Heart left ventricle (tissue), 13 donors: ENCODE measurements around the gene UNC5C.

Experiments used
- CTCF ChIP-seq, 12 donors: fragments of 200-600 bp; sonication (generic) in 4 of 12; IDR thresholded peaks; one replicate each; pipeline versions ENCODE4 v1.5.0 to v1.8.0; 2018 to 2022; ENCODE audit warnings: antibody characterized with exemption in 12 of 12, mild to moderate bottlenecking in 5 of 12
- POLR2A ChIP-seq, 2 donors: fragments of 450-650 bp; IDR thresholded peaks; one replicate each; pipeline ENCODE4 v1.6.1; 2017; ENCODE audit warnings: antibody characterized with exemption in 2 of 2, mild to moderate bottlenecking in 2 of 2, moderate library complexity in 2 of 2
- donor health status: ischemic (EF 13 %, LVEDD 7.1; RV severe dilation, severe dysfunction).
- donor health status: DM: no; HTN: yes; CAD: no.
- donor health status: DM: no; HTN: no; CAD: no.
- donor health status: ischemic (EF 25% LVEDD 6.9; RV normal size, moderate dysfunction).
- donor health status: ischemic (EF 25% LVEDD 5.7; RV mildly dilated, moderate dysfunction).
- donor health status: ischemic (EF 35%, LVEDD 5.7; RV mildly dilated, moderate dysfunction).
- donor health status: nonischemic (EF 11% LVEDD 7.7; RV severe dilation, severe dysfunction).
- donor health status: DM: yes; HTN: yes; CAD: no.
- donor health status: PGD.
- donor health status: ischemic (EF 29% LVEDD 5.4; RV normal size, mild dysfunction).
- donor health status: nonischemic (EF 23%, LVEDD 6.1; RV moderate dilation, normal function).

DNA sequence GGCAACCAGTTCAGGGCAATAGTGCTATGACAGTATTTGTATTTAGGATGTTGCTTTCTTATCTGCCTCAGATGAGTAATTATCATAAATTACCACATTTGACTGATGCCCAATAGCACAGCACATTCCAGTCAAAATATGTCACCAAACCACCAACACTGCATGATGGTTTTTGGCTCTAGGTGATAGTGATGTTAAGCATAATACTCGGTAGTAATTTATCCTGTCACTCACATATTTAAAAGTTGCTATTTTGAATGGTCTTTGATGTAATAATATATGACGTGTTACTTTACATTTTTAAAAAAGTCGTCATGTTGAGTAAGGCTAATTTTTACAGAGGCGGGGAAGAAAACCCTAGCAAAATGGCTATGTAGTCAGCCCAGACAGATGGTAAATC is 42.5 kb downstream of the UNC5C start:
- TF ChIP-seq POLR2A (IDR thresholded peaks at IDR 0.05) (no peak), CTCF (IDR thresholded peaks at IDR 0.05) (no peak)
